B cell (primary cell): ENCODE results near the gene DDX39B.

Experiments used
- CTCF ChIP-seq: fragments of 200-600 bp; IDR thresholded peaks from one replicate; pipeline ENCODE4 v1.8.0; 2022; ENCODE audit warnings: antibody characterized with exemption, mild to moderate bottlenecking
- EZH2 ChIP-seq: IDR thresholded peaks from 2 replicates; pipeline ENCODE4 v1.6.1; 2012; ENCODE audit warnings: borderline replicate concordance, low read depth, mild to moderate bottlenecking, moderate library complexity, low read length; ENCODE audit not compliant: insufficient read depth, poor library complexity, severe bottlenecking

- TF ChIP-seq CTCF (no peak), EZH2 (no peak)
These were observed 38.6 kb upstream of the DDX39B start for GRCh38 chr6:31580438-31580740.
